Glomerular endothelial cell (primary cell): ENCODE data around the gene CPZ. TPM values are rescaled to one million over a fixed set of nuclear protein-coding genes. Genes with fewer than 3 reads are reported as not detected.

ENCODE experiments used
- DNase-seq: peaks from one replicate; pipeline ENCODE4 v3.0.0-alpha.2; 2011; ENCODE audit warnings: low read depth, low spot score; ENCODE audit errors: extremely low read depth
- total RNA-seq: library from RNA; depleted of rRNA; stranded (reverse); fragments of >200 nt; gene quantifications from 2 replicates; pipeline ENCODE4 v1.2.3, GENCODE V29; 2015

CPZ gene
- total RNA-seq, 1 donor from 2014 or later = 0.64 TPM

DNA sequence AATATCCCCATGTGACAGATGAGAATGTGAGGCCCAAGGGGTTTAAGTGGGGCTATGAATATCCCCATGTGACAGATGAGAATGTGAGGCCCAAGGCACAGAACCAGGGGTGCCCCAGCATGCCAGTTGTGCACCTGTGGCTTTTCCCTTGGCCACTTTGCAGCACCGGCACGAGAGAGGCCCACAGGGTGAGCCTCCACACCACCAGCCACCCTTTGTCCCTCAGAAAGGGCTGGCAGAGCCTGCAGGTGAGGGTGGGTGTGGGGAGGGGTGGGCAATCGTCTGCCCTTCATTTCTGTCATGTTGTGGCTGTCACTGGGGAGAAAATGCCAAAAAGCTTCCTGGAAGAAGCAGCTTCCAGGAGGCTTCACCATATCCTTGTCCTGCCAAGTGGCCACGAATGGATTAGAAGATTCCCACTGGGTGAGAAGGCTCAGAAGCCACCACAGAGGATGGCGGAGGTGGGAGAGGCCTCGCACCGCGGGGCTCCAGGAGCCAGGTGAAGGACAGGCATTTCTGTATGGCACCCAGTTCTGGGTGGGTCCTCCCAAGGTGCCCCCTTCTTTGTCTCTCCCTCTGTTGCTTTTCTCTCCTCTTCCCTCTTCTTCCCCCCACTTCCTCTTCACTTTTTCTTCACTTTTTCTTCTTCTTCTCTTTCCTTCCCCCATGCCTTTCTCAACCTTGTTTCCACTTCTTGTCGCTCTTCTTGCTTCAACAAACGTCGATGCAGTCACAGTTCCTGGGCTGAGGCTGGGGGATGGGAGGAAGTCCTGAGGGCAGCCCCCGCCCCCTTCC lies 12.8 kb upstream of the CPZ start:
- no peak for DNase-seq

DNA sequence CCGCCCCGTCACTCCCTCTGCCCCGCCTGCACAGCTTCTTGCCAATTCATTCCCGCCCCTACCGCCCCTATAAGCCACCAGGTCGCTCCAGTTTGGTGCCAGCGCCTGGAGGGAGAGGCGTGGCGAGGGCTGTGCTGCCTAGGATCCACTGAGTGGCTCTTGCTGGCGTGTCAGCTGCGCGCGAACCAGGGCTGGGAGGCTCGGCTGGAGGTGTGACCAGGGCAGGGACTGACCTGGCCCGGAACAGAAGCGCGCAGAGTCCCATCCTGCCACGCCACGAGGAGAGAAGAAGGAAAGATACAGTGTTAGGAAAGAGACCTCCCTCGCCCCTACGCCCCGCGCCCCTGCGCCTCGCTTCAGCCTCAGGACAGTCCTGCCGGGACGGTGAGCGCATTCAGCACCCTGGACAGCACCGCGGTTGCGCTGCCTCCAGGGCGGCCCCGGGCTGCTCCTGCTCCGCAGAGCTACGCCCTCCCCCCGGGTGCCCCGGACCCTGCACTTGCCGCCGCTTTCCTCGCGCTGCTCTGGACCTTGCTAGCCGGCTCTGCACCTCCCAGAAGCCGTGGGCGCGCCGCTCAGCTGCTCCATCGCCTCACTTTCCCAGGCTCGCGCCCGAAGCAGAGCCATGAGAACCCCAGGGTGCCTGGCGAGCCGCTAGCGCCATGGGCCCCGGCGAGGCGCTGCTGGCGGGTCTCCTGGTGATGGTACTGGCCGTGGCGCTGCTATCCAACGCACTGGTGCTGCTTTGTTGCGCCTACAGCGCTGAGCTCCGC lies 12.1 kb upstream of the CPZ start, which contains the start of gene GPR78:
TSS of gene GPR78 (plus strand) at position 72 of the 773 bp plus-strand sequence. CDS start at position 663, 591 bp downstream.
- peak; percentile 3 for DNase-seq

DNA sequence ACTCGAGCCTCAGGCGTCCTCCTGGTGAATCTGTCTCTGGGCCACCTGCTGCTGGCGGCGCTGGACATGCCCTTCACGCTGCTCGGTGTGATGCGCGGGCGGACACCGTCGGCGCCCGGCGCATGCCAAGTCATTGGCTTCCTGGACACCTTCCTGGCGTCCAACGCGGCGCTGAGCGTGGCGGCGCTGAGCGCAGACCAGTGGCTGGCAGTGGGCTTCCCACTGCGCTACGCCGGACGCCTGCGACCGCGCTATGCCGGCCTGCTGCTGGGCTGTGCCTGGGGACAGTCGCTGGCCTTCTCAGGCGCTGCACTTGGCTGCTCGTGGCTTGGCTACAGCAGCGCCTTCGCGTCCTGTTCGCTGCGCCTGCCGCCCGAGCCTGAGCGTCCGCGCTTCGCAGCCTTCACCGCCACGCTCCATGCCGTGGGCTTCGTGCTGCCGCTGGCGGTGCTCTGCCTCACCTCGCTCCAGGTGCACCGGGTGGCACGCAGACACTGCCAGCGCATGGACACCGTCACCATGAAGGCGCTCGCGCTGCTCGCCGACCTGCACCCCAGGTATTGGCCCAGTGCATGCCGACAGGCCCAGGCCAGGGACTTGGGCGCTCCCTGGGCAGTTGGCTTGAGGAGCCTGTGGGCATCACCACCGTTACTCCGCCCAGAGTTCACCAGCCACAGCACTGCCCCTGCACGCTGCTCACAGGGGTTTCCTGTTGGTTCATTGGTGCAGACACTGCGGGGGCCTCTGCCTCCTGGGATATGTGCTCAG lies 11.3 kb upstream of the CPZ start:
- no peak for DNase-seq

GRCh38 chr4:8582016-8582415 lies 10.5 kb upstream of the CPZ start:
- DNase-seq = no peak

GRCh38 chr4:8582436-8582835 lies 10.1 kb upstream of the CPZ start:
- no peak for DNase-seq

DNA sequence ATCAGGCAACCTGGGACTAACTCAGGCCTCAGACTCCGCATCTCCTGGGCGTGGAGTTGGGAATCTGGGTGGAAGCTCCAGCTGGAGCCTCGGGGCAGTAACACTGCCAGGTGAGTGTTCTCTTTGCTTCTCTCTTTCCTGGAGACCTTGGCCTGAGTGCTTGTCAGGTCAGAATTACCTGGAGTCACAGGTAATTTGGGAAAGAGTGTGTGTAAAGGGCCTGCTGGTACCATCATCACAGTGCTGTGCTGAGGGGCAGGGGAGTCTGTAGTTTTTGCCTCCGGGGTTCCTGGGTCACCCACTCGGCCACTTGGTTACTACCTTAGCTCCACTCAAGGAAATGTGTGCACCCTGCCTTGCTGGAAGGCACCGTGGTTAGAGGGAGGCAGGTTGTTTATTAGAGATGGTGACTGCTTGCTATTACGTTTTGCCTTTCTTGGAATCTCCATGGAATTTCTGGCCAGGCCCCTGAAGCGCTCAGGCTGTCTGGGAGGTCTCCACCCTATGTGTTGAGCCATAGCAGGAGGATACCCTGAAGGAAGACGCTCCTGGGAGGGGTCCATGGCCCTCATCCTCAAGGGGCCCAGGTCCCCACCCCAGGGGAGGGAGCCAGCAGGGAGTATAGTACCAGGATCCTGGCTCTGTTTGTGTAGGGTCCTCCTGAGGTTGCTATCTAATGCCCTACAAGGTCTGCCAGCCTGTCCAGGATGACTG lies 9.5 kb upstream of the CPZ start:
- no peak for DNase-seq

GRCh38 chr4:8583655-8584025 lies 8.9 kb upstream of the CPZ start:
- DNase-seq = no peak

GRCh38 chr4:8585186-8585585 lies 7.4 kb upstream of the CPZ start:
- DNase-seq = no peak

DNA sequence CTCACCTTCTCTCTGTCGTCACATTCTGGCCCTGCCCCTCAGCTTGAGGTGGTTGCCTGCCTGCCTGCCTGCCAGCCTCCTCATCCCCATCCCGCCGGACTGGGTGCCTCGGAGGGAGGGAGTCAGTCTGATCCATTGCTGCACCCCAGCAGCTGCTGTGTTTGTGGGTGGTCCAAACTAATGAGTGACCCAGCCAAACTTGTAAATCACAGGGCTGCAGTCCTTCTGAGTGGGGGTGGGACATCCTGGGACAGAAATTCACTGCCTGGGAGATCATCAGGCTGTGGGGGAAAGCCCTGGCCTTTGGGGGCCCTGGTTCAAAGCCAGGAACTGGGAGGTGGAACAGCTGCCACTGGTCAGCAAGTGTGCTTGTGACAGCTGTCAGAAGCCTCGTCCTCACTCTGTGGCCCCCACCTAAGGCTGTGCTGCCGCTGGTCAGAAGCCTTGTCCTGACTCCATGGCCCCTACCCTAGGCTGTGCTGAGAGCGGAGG lies 6.8 kb upstream of the CPZ start:
- no peak for DNase-seq

DNA sequence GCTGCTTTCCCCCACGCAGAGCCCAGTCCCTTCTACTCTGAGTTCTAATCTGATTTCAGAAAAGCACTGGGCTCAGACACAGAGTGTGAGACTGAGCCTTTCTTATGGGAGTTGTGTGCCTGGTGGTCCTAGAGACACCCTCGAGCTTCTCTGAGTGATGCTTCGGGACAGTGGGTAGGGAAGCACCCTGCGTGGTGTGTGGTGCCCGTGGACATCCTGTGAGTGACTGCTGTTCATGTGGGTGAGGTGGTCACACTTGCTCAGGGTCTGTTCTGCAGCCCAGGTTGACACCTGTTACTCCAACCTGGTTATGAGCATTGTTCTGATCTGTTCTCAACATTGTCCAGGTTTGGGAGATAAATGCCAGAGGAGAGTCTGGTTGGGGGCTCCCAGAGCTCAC lies 6.3 kb upstream of the CPZ start:
- DNase-seq = no peak

DNA sequence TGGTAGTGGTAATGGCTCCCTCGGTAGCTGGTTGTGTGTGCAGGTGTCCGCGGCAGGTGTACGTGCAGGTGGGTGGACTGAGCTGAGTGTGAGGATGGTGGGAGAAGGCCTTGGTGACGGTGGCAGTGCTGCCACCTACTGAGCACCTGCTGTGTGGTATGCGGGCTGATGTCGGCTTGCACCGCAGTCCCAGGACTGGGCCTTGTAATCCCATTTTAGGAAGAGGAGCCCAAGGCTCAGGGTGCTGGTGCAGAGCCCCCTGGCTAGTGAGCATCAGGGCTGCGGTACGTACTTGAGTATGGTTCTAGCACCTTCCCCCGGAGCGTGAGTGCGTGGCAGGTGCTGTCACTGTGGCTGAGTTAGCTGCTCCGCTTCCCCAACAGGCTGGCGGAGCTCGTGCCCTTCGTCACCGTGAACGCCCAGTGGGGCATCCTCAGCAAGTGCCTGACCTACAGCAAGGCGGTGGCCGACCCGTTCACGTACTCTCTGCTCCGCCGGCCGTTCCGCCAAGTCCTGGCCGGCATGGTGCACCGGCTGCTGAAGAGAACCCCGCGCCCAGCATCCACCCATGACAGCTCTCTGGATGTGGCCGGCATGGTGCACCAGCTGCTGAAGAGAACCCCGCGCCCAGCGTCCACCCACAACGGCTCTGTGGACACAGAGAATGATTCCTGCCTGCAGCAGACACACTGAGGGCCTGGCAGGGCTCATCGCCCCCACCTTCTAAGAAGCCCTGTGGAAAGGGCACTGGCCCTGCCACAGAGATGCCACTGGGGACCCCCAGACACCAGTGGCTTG lies 5.7 kb upstream of the CPZ start:
- DNase-seq = no peak

GRCh38 chr4:8587469-8588195 lies 4.9 kb upstream of the CPZ start:
- DNase-seq = no peak

- no peak for DNase-seq
These were observed 4.4 kb upstream of the CPZ start for GRCh38 chr4:8588196-8588470.

GRCh38 chr4:8589336-8589735 lies 3.2 kb upstream of the CPZ start:
- DNase-seq = no peak

DNA sequence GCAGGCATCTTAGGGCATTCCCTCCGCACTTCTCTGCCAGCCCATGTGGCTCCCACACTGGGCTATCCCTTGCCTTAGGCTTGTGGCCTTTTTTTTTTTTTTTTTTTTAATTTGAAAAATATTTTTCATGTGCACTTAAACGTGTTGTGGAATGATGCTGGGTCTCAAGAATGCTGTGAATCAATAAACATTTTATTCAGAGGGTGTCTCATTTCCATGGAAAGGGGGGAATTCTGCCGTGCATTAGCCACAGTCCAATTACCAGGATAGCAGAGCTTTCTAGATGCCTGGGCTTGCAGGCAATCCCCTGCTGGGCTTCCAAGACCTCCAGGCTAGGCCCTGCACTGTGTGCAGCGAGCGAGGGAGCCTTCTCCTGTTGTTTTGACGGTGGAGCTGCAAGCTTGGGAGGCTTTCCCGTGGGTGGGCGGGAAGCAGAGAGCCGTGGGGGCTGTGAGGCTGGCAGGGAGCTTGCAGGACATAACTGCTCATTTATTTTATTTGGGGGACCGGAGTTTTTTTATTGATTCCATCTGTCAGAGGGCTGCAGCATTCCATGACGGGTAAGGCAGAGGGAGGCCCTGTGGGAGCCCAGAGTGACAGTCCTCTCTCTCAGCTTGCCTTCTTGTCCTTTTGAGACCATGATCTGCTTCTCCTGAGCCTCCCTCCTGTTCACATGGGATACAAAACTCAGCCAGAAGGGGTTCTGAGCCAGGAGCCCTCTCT lies 2.6 kb upstream of the CPZ start:
- no peak for DNase-seq

DNA sequence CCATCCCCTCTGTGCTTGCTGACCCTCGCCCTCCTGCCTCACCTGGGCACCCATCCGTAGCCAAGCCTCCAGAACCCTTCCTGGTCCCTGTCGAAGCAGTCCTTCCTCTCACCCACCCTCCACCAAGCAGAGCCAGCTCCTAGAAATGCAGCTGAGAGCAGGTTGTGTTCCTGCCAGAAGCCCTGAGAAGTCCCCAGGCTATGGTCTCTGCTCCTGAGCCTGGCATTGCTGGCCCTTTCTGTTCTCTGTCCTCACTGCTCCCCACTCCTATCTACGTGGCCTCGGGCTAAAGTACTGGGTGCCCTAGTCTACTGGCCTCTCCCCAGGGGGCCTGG lies 2.1 kb upstream of the CPZ start:
- DNase-seq = no peak

DNA sequence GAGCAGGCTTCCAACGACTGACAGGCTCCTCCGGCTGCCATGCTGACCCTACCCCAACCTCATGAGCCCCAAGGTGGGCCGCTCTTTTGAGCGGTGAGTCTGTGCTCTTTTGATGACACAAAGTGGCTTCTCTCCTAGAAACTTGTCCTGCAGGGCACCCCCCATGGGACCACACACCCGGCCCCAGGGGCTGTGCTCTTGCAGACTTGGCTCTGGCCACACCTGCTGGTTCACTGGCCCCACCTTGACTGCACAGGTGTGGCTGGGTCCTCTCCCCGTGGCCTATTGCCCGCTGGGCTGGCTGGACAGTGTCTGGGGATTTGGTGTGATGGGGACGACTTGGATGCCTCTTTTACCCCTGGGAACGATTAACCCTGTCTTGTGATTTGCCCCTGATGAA lies 1.5 kb upstream of the CPZ start:
- no peak for DNase-seq

DNA sequence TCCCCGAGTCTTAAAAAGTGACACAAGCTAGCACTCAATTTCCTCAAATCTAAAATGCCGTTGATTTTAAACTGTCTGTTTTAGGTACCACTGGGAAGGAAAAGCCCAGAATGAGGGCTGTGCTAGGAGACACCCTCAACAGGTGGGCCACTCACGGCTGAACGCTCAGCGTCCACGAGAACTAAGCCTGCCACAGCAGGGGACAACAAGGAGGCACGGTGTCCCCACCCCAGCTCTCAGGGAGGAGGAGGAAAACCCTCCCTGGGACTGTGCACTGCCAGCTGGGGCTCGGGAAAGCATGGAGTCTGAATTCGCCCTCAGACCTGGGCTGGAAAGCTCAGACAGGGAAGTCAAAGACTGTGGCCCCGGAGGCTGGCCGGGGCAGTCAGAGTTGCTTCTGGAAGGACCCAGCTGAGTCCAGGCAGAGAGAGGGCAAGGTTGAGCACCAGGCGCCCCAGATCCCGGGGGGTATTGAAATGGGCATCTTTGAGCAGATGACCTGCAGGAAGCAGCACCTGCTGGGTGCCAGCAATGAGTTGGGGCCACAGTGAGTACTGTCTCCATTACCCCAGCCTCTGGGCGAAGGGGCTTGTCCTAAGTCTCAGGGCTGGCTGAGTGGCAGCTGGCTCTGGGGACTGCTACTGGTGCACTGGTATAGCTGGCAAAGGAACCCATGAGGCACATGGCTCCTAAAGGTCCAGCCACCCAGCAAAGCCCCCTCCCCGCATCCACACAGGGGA lies 769 bp upstream of the CPZ start:
- DNase-seq = no peak
